Endodermal cell (in vitro differentiated cells): ENCODE data around the gene BLCAP. TPM values are rescaled to one million over a fixed set of nuclear protein-coding genes. Genes with fewer than 3 reads are reported as not detected.
A peak's percentile ranks its signal among the peaks of the same experiment; 100 is the strongest.

Source experiments
- DNase-seq: peaks from one replicate; pipeline ENCODE4 v3.0.0-alpha.2; 2017
- H3K27ac ChIP-seq: 2 replicates; pipeline ENCODE4 v1.5.1; 2013; ENCODE audit warnings: mild to moderate bottlenecking, low read depth, low read length, moderate library complexity
- H3K27me3 ChIP-seq: 2 replicates; pipeline ENCODE4 v1.6.1; 2013; ENCODE audit warnings: mild to moderate bottlenecking, low read length, moderate library complexity; ENCODE audit not compliant: insufficient read depth, control insufficient read depth, poor library complexity, severe bottlenecking
- H3K36me3 ChIP-seq: 2 replicates; pipeline ENCODE4 v1.7.0; 2013; ENCODE audit warnings: mild to moderate bottlenecking, low read length, moderate library complexity; ENCODE audit not compliant: control insufficient read depth, insufficient read depth
- H3K4me1 ChIP-seq: one replicate; pipeline ENCODE4 v1.7.0; 2013; ENCODE audit warnings: low read length; ENCODE audit not compliant: control insufficient read depth, insufficient read depth
- H3K4me3 ChIP-seq: 2 replicates; pipeline ENCODE4 v1.5.1; 2013; ENCODE audit warnings: mild to moderate bottlenecking, low read length, moderate library complexity
- H3K9ac ChIP-seq: 2 replicates; pipeline ENCODE4 v1.6.1; 2013; ENCODE audit warnings: mild to moderate bottlenecking, low read length, moderate library complexity; ENCODE audit not compliant: poor library complexity, severe bottlenecking; ENCODE audit errors: extremely low read depth
- H3K9me3 ChIP-seq: 2 replicates; pipeline ENCODE4 v1.6.1; 2013; ENCODE audit warnings: mild to moderate bottlenecking, low read length, moderate library complexity; ENCODE audit not compliant: control insufficient read depth
- H3K27ac Mint-ChIP-seq: 2 replicates; pipeline ENCODE4 v1.8.0; 2020; ENCODE audit warnings: mixed read lengths
- H3K27me3 Mint-ChIP-seq: 2 replicates; pipeline ENCODE4 v1.8.0; 2021; ENCODE audit warnings: mild to moderate bottlenecking, mixed read lengths; ENCODE audit not compliant: insufficient read depth
- H3K36me3 Mint-ChIP-seq: 2 replicates; pipeline ENCODE4 v1.8.0; 2020; ENCODE audit warnings: low read depth, mixed read lengths
- H3K4me1 Mint-ChIP-seq: 2 replicates; pipeline ENCODE4 v1.8.0; 2020; ENCODE audit warnings: mixed read lengths
- H3K4me3 Mint-ChIP-seq: 2 replicates; pipeline ENCODE4 v1.8.0; 2020; ENCODE audit warnings: mild to moderate bottlenecking, moderate library complexity, mixed read lengths
- H3K9me3 Mint-ChIP-seq: 2 replicates; pipeline ENCODE4 v1.8.0; 2020; ENCODE audit warnings: mild to moderate bottlenecking, mixed read lengths
- CTCF ChIP-seq: fragments of 200-600 bp; sonication (generic); conservative IDR thresholded peaks from 2 replicates; pipeline ENCODE4 v1.5.0; 2021; ENCODE audit warnings: antibody characterized with exemption, mild to moderate bottlenecking
- WGBS, 2 experiments: methylation state at CpG; one replicate each; pipeline versions ENCODE4 v1.1.5 to v1.1.7; 2013; ENCODE audit warnings: missing lambda C conversion rate in 2 of 2, mixed read lengths in 1 of 2; ENCODE audit not compliant: insufficient coverage in 1 of 2, insufficient read length in 1 of 2; 5-methylcytosine and 5-hydroxymethylcytosine counted together
- total RNA-seq, 2 donors: library from RNA; stranded (reverse); fragmentation: NEBNext Ultra II Directional in 1 of 2; extraction: Animal tissue kit (Norgen Biotek cat#: 25700) in 1 of 2; gene quantifications; 2 replicates in 1 of 2; 3 replicates in 1 of 2; pipeline ENCODE4 v1.2.1, GENCODE V29; 2021

BLCAP gene
- total RNA-seq, 2 donors from 2014 or later, result 32.5 to 56.5 TPM

- H3K27me3 Mint-ChIP-seq, result peaks cover 4% of the 10 kb centered on the region
- TF ChIP-seq CTCF, result no peak
- peak; percentile 16 for DNase-seq
- Histone ChIP-seq H3K4me1 (no peaks in the 10 kb centered on the region), H3K27ac (no peak overlapping the region), H3K36me3 (no peaks in the 10 kb centered on the region), H3K4me3 (no peak overlapping the region), H3K9me3 (no peaks in the 10 kb centered on the region), H3K27me3 (no peaks in the 10 kb centered on the region), H3K9ac (no peak overlapping the region)
- H3K36me3 Mint-ChIP-seq, result no peaks in the 10 kb centered on the region
- H3K4me3 Mint-ChIP-seq, result no peak overlapping the region
- WGBS, 2 experiments, result 87 to 94% methylated on average over 3 to 4 of the region's 4 CpGs
- no peak overlapping the region for H3K27ac Mint-ChIP-seq
- H3K9me3 Mint-ChIP-seq, result no peaks in the 10 kb centered on the region
- no peaks in the 10 kb centered on the region for H3K4me1 Mint-ChIP-seq
Observed at GRCh38 chr20:37468886-37469285, 58.8 kb downstream of the BLCAP start.

Other genes with a start within 250 kb of the BLCAP start
- 10 to 100 TPM; 44.4 to 49.9 TPM for gene MANBAL, start 238.2 kb downstream of the BLCAP start, total RNA-seq
- 100 to 1,000 TPM in 1 of 2 donors, 10 to 100 TPM in 1; 75.6 to 109 TPM for gene SRC, start 181.7 kb downstream of the BLCAP start, total RNA-seq
- 10 to 100 TPM; 16.8 to 27.3 TPM for gene NNAT, start 6.6 kb downstream of the BLCAP start, total RNA-seq
- 10 to 100 TPM; 68.6 to 68.7 TPM for gene CTNNBL1, start 166.2 kb upstream of the BLCAP start, total RNA-seq